IMR-90 (cell line): ENCODE measurements around the gene UGGT2. TPM values are rescaled to one million over a fixed set of nuclear protein-coding genes. Genes with fewer than 3 reads are reported as not detected.

ENCODE experiments used
- ATAC-seq: fragments of 200-7000 bp; cut with Tn5 transposase; 2 replicates; pipeline ENCODE4 v1.9.1; 2020; ENCODE audit warnings: low read depth, mild to moderate bottlenecking, moderate library complexity
- BruUV-seq: library from RNA; stranded (reverse); fragments of 400-500 nt; replicated peaks from 2 replicates; lab custom pipeline; 2021; lab: Mats Ljungman, UMichigan
- CTCF ChIA-PET: fragments of 300-600 bp; formaldehyde crosslinking; extraction: SDS; loops from one replicate; lab custom pipeline; 2021; ENCODE audit warnings: antibody characterized with exemption; lab: Yijun Ruan, JAX
- POLR2A ChIA-PET: fragments of 300-600 bp; sonication (Branson Sonifier 250); formaldehyde crosslinking; loops from one replicate; lab custom pipeline; 2022; ENCODE audit warnings: antibody characterized with exemption; ENCODE audit not compliant: unreplicated experiment; lab: Charles Lee
- DNase-seq: peaks from one replicate; pipeline ENCODE4 v3.0.0; 2013
- H2AFZ ChIP-seq: replicated peaks from 2 replicates; pipeline ENCODE3; 2013; ENCODE audit warnings: low read length, mild to moderate bottlenecking; ENCODE audit not compliant: poor library complexity
- H2AK5ac ChIP-seq: 2 replicates; pipeline ENCODE4 v1.6.1; 2013; ENCODE audit warnings: low read depth, low read length, inconsistent platforms
- H2AK9ac ChIP-seq: replicated peaks from 2 replicates; pipeline ENCODE3; 2013; ENCODE audit warnings: mild to moderate bottlenecking, low read depth, low read length, moderate library complexity; ENCODE audit not compliant: poor library complexity
- H2BK120ac ChIP-seq: 2 replicates; pipeline ENCODE4 v1.6.1; 2013; ENCODE audit warnings: low read depth, low read length, inconsistent platforms
- H2BK15ac ChIP-seq: 3 replicates; pipeline ENCODE4 v1.6.1; 2013; ENCODE audit warnings: low read depth, low read length, inconsistent platforms
- H2BK20ac ChIP-seq: 2 replicates; pipeline ENCODE4 v1.6.1; 2013; ENCODE audit warnings: low read depth, mild to moderate bottlenecking, inconsistent platforms, low read length, moderate library complexity
- H2BK5ac ChIP-seq: 2 replicates; pipeline ENCODE4 v1.6.1; 2013; ENCODE audit warnings: mild to moderate bottlenecking, low read depth, low read length, inconsistent platforms; ENCODE audit not compliant: poor library complexity, severe bottlenecking
- H3K14ac ChIP-seq: replicated peaks from 2 replicates; pipeline ENCODE4 v1.6.1; 2013; ENCODE audit warnings: low read depth, low read length, inconsistent platforms
- H3K18ac ChIP-seq: 2 replicates; pipeline ENCODE4 v1.6.1; 2013; ENCODE audit warnings: low read depth, low read length, control low read depth
- H3K23ac ChIP-seq: 2 replicates; pipeline ENCODE4 v1.6.1; 2013; ENCODE audit warnings: low read depth, low read length, inconsistent platforms
- H3K27ac ChIP-seq: 2 replicates; pipeline ENCODE4 v1.5.1; 2013; ENCODE audit warnings: mild to moderate bottlenecking, control low read depth, low read length; ENCODE audit not compliant: insufficient read depth
- H3K27me3 ChIP-seq: 2 replicates; pipeline ENCODE4 v1.6.1; 2013; ENCODE audit warnings: low read length; ENCODE audit not compliant: control insufficient read depth, insufficient read depth
- H3K36me3 ChIP-seq: 2 replicates; pipeline ENCODE4 v1.6.1; 2013; ENCODE audit warnings: low read length, mixed read lengths; ENCODE audit not compliant: control insufficient read depth, insufficient read depth
- H3K4ac ChIP-seq: 2 replicates; pipeline ENCODE4 v1.6.1; 2013; ENCODE audit warnings: low read depth, low read length, inconsistent platforms
- H3K4me1 ChIP-seq: 2 replicates; pipeline ENCODE4 v1.6.1; 2013; ENCODE audit warnings: low read length, mixed read lengths; ENCODE audit not compliant: control insufficient read depth, insufficient read depth
- H3K4me2 ChIP-seq: 2 replicates; pipeline ENCODE4 v1.6.1; 2013; ENCODE audit warnings: low read depth, mild to moderate bottlenecking, control low read depth, low read length, moderate library complexity
- H3K4me3 ChIP-seq: 2 replicates; pipeline ENCODE4 v1.5.1; 2013; ENCODE audit warnings: low read depth, mild to moderate bottlenecking, control low read depth, low read length, moderate library complexity; ENCODE audit not compliant: insufficient read depth
- H3K56ac ChIP-seq: 2 replicates; pipeline ENCODE4 v1.6.1; 2013; ENCODE audit warnings: low read length, inconsistent platforms; ENCODE audit not compliant: insufficient read depth; ENCODE audit errors: extremely low read depth
- H3K79me1 ChIP-seq, 2 experiments: 2 replicates each; pipeline ENCODE4 v1.6.1; 2013; ENCODE audit warnings: low read length in 2 of 2, inconsistent platforms in 1 of 2, low read depth in 1 of 2
- H3K9ac ChIP-seq: 2 replicates; pipeline ENCODE4 v1.6.1; 2013; ENCODE audit warnings: low read depth, low read length, control low read depth
- H3K9me1 ChIP-seq: 2 replicates; pipeline ENCODE4 v1.6.1; 2013; ENCODE audit warnings: low read length, inconsistent platforms; ENCODE audit not compliant: insufficient read depth
- H3K9me3 ChIP-seq: 2 replicates; pipeline ENCODE4 v1.6.1; 2013; ENCODE audit warnings: low read length; ENCODE audit not compliant: control insufficient read depth, insufficient read depth
- H4K20me1 ChIP-seq: 2 replicates; pipeline ENCODE4 v1.6.1; 2013; ENCODE audit warnings: low read length, inconsistent platforms; ENCODE audit not compliant: insufficient read depth
- H4K5ac ChIP-seq: 2 replicates; pipeline ENCODE4 v1.6.1; 2013; ENCODE audit warnings: mild to moderate bottlenecking, low read depth, low read length, control low read depth
- H4K8ac ChIP-seq, 2 experiments: 2 replicates each; pipeline ENCODE4 v1.6.1; 2013; ENCODE audit warnings: low read depth in 2 of 2, low read length in 2 of 2, control low read depth in 1 of 2, inconsistent platforms in 1 of 2
- H4K91ac ChIP-seq: 2 replicates; pipeline ENCODE4 v1.6.1; 2013; ENCODE audit warnings: low read depth, low read length, inconsistent platforms; ENCODE audit not compliant: insufficient read depth
- BHLHE40 ChIP-seq: fragments of 150-350 bp; IDR thresholded peaks from 2 replicates; pipeline ENCODE4 v1.6.1; 2016; ENCODE audit warnings: mild to moderate bottlenecking, low read depth, low read length
- CHD1 ChIP-seq: IDR thresholded peaks from 2 replicates; pipeline ENCODE4 v1.6.1; 2012; ENCODE audit warnings: low read depth, low read length, improper control_type of control experiment
- CTCF ChIP-seq: conservative IDR thresholded peaks from 2 replicates; pipeline ENCODE4 v1.5.1; 2012; ENCODE audit warnings: mild to moderate bottlenecking, low read depth, low read length, improper control_type of control experiment
- NFE2L2 ChIP-seq: fragments of 150-350 bp; IDR thresholded peaks from 2 replicates; pipeline ENCODE4 v1.6.1; 2016; ENCODE audit warnings: low read depth, mild to moderate bottlenecking, low read length
- SMC3 ChIP-seq: fragments of 150-350 bp; IDR thresholded peaks from 2 replicates; pipeline ENCODE4 v1.6.1; 2016; ENCODE audit warnings: low read depth, mild to moderate bottlenecking, antibody characterized with exemption, low read length, moderate library complexity
- USF2 ChIP-seq: fragments of 150-350 bp; IDR thresholded peaks from 2 replicates; pipeline ENCODE4 v1.6.1; 2017; ENCODE audit warnings: mild to moderate bottlenecking, antibody characterized with exemption, low read length, low read depth
- WGBS, 2 experiments: methylation state at CpG; one replicate each; pipeline versions ENCODE4 v1.1.5 to v1.1.7; 2013; ENCODE audit warnings: missing lambda C conversion rate in 2 of 2; ENCODE audit not compliant: insufficient read length in 1 of 2; ENCODE audit errors: extremely low coverage in 2 of 2; 5-methylcytosine and 5-hydroxymethylcytosine counted together
- dilution Hi-C: fragments of 300-500 bp; cut with HindIII; formaldehyde crosslinking; loops from one replicate; pipeline ENCODE4 v1.14.3; 2018; ENCODE audit warnings: low sequenced_read_pairs; ENCODE audit not compliant: unreplicated experiment
- in situ Hi-C: fragments of 300-500 bp; cut with MboI; formaldehyde crosslinking; loops from 3 replicates; pipeline ENCODE4 v1.14.3; 2019; ENCODE audit warnings: low sequenced_read_pairs, inconsistent platforms, mixed read lengths
- intact Hi-C: fragments of 100-400 bp; cut with micrococcal nuclease; formaldehyde crosslinking; loops from 2 replicates; pipeline ENCODE4 v1.10.0; 2022
- polyA plus RNA-seq, 3 experiments: library from polyadenylated mRNA; depleted of rRNA; stranded (reverse); fragments of >200 nt; gene quantifications; 2 replicates each; pipeline ENCODE4 v1.2.3, GENCODE V29; 2012; ENCODE audit warnings: low replicate concordance in 1 of 3
- total RNA-seq: library from RNA; depleted of rRNA; stranded (reverse); fragments of >200 nt; gene quantifications from 2 replicates; pipeline ENCODE4 v1.2.3, GENCODE V29; 2012

Gene UGGT2
- total and polyA plus RNA-seq, 2 of the 4 experiments (the other 2 are of a cell fraction) = 21.4 to 40.1 TPM

GRCh38 chr13:96011291-96011872 is 41.8 kb downstream of the UGGT2 start:
- no peak overlapping the region for H3K9ac ChIP-seq
- H4K91ac ChIP-seq = no peak overlapping the region
- ChIA-PET CTCF (interaction anchor here (1.4 kb wide), 1 partner anchor 9 kb away, joined by 4 read pairs; no protein-coding TSS in a partner anchor), POLR2A (no interaction called here)
- H3K14ac ChIP-seq = no peak overlapping the region
- peaks cover 2% of the 10 kb centered on the region for H3K9me3 ChIP-seq
- H2BK20ac ChIP-seq = no peak overlapping the region
- no peaks in the 10 kb centered on the region for H4K20me1 ChIP-seq
- no peak overlapping the region for H3K18ac ChIP-seq
- WGBS, 2 experiments = no CpG with 5 or more reads among the region's 1 CpG
- no peak overlapping the region for H3K4me3 ChIP-seq
- H4K8ac ChIP-seq = no peak overlapping the region
- H3K27ac ChIP-seq = no peak overlapping the region
- H3K4me2 ChIP-seq = no peak overlapping the region
- intact Hi-C loops = no loop called here
- H3K56ac ChIP-seq = no peak overlapping the region
- no peaks in the 10 kb centered on the region for H3K4me1 ChIP-seq
- dilution Hi-C loops = no loop called here
- BruUV-seq = no TSS peak
- H3K79me1 ChIP-seq = peaks cover 0 to 9% of the 10 kb centered on the region in 2 experiments; a peak in 2 of 4 replicates
- H2BK120ac ChIP-seq = no peak overlapping the region
- no peak overlapping the region for H3K4ac ChIP-seq
- peaks cover 2% of the 10 kb centered on the region for H3K36me3 ChIP-seq
- no peak overlapping the region for H4K5ac ChIP-seq
- H3K23ac ChIP-seq = no peak overlapping the region
- H2BK15ac ChIP-seq = no peak overlapping the region
- no peak for TF ChIP-seq CHD1
- TF ChIP-seq BHLHE40 = no peak
- TF ChIP-seq USF2 = no peak
- TF ChIP-seq NFE2L2 = no peak
- no peak for TF ChIP-seq CTCF
- no peak for TF ChIP-seq SMC3
- no peak overlapping the region for H2AFZ ChIP-seq
- no peaks in the 10 kb centered on the region for H3K27me3 ChIP-seq
- H2BK5ac ChIP-seq = no peak overlapping the region
- DNase-seq (peak; percentile 53), ATAC-seq (no peak)
- no peak overlapping the region for H2AK5ac ChIP-seq
- no peaks in the 10 kb centered on the region for H3K9me1 ChIP-seq
- in situ Hi-C loops = no loop called here
- no peak overlapping the region for H2AK9ac ChIP-seq
